SK-N-SH treated with all-trans-retinoic acid at 6 μM for 48 hours (cell line): ENCODE data around the gene SGPP2.

Source experiments
- ATAC-seq: fragments of 200-7000 bp; cut with Tn5 transposase; 3 replicates; pipeline ENCODE4 v1.9.1; 2020; ENCODE audit warnings: mild to moderate bottlenecking, moderate library complexity
- ARNTL ChIP-seq: fragments of 450-650 bp; formaldehyde crosslinking; IDR thresholded peaks from 2 replicates; pipeline ENCODE4 v1.5.0; 2020; ENCODE audit warnings: low read depth, mild to moderate bottlenecking, moderate library complexity, borderline replicate concordance
- BACH2 ChIP-seq: fragments of 250-450 bp; sonication (Bioruptor Pico); IDR thresholded peaks from 2 replicates; pipeline ENCODE4 v1.9.0; 2021; ENCODE audit warnings: mild to moderate bottlenecking, borderline replicate concordance
- CSDC2 ChIP-seq: fragments of 250-450 bp; sonication (Bioruptor Pico); IDR thresholded peaks from 2 replicates; pipeline ENCODE4 v1.5.0; 2020; ENCODE audit warnings: mild to moderate bottlenecking, moderate library complexity
- ESRRG ChIP-seq: fragments of 250-450 bp; sonication (Bioruptor Pico); IDR thresholded peaks from 2 replicates; pipeline ENCODE4 v1.6.1; 2021; ENCODE audit warnings: mild to moderate bottlenecking
- GLIS3 ChIP-seq: fragments of 250-450 bp; sonication (Bioruptor Pico); IDR thresholded peaks from 2 replicates; pipeline ENCODE4 v1.5.0; 2020; ENCODE audit warnings: mild to moderate bottlenecking, moderate library complexity
- ISL1 ChIP-seq: fragments of 250-450 bp; sonication (Bioruptor Pico); IDR thresholded peaks from 2 replicates; pipeline ENCODE4 v2.1.2; 2022; ENCODE audit warnings: mild to moderate bottlenecking, moderate library complexity
- OSR1 ChIP-seq: fragments of 250-450 bp; sonication (Bioruptor Pico); IDR thresholded peaks from 2 replicates; pipeline ENCODE4 v1.8.0; 2022; ENCODE audit warnings: moderate library complexity, mild to moderate bottlenecking, inconsistent platforms
- PPARA ChIP-seq: fragments of 250-450 bp; sonication (Bioruptor Pico); IDR thresholded peaks from 2 replicates; pipeline ENCODE4 v1.5.0; 2020; ENCODE audit warnings: mild to moderate bottlenecking, borderline replicate concordance
- RARB ChIP-seq: fragments of 250-450 bp; sonication (Bioruptor Pico); IDR thresholded peaks from 2 replicates; pipeline ENCODE4 v1.8.0; 2021; ENCODE audit warnings: mild to moderate bottlenecking, moderate library complexity
- SNAI2 ChIP-seq: fragments of 250-450 bp; sonication (Bioruptor Pico); IDR thresholded peaks from 2 replicates; pipeline ENCODE4 v1.5.0; 2020; ENCODE audit warnings: mild to moderate bottlenecking, moderate library complexity
- TCF4 ChIP-seq: fragments of 250-450 bp; sonication (Bioruptor Pico); IDR thresholded peaks from 2 replicates; pipeline ENCODE4 v1.8.0; 2021; ENCODE audit warnings: mild to moderate bottlenecking, moderate library complexity, borderline replicate concordance
- TOX ChIP-seq: fragments of 250-450 bp; sonication (Bioruptor Pico); IDR thresholded peaks from 2 replicates; pipeline ENCODE4 v1.8.0; 2021; ENCODE audit warnings: mild to moderate bottlenecking, moderate library complexity, borderline replicate concordance
- ZC3H10 ChIP-seq: fragments of 250-450 bp; sonication (Bioruptor Pico); IDR thresholded peaks from 2 replicates; pipeline ENCODE4 v1.5.1; 2021; ENCODE audit warnings: mild to moderate bottlenecking, moderate library complexity
- ZFP3 ChIP-seq: fragments of 250-450 bp; sonication (Bioruptor Pico); IDR thresholded peaks from 2 replicates; pipeline ENCODE4 v1.5.0; 2020; ENCODE audit warnings: mild to moderate bottlenecking, moderate library complexity
- ZFP30 ChIP-seq: fragments of 450-650 bp; formaldehyde crosslinking; IDR thresholded peaks from 2 replicates; pipeline ENCODE4 v1.5.0; 2022; ENCODE audit warnings: mild to moderate bottlenecking, moderate library complexity
- ZNF70 ChIP-seq: fragments of 450-650 bp; formaldehyde crosslinking; IDR thresholded peaks from 2 replicates; pipeline ENCODE4 v1.5.0; 2020; ENCODE audit warnings: mild to moderate bottlenecking, moderate library complexity
- ZNF8 ChIP-seq: fragments of 450-650 bp; formaldehyde crosslinking; IDR thresholded peaks from 2 replicates; pipeline ENCODE4 v1.5.0; 2020; ENCODE audit warnings: mild to moderate bottlenecking, moderate library complexity
- TF ChIP-seq, protein P1 (sequence below): fragments of 250-450 bp; sonication (Bioruptor Pico); IDR thresholded peaks from 2 replicates; pipeline ENCODE4 v1.8.0; 2020; ENCODE audit warnings: mild to moderate bottlenecking, moderate library complexity, borderline replicate concordance
- TF ChIP-seq, protein P2 (sequence below): fragments of 250-450 bp; sonication (Bioruptor Pico); IDR thresholded peaks from 2 replicates; pipeline ENCODE4 v1.5.1; 2020; ENCODE audit warnings: low read depth, mild to moderate bottlenecking, moderate library complexity
- TF ChIP-seq, protein P3 (sequence below): fragments of 250-450 bp; sonication (Bioruptor Pico); IDR thresholded peaks from 2 replicates; pipeline ENCODE4 v1.5.1; 2021; ENCODE audit warnings: mild to moderate bottlenecking, moderate library complexity
- TF ChIP-seq, protein P4 (sequence below): fragments of 250-450 bp; sonication (Bioruptor Pico); IDR thresholded peaks from 2 replicates; pipeline ENCODE4 v1.8.0; 2021; ENCODE audit warnings: low read depth, mild to moderate bottlenecking, moderate library complexity, borderline replicate concordance
- TF ChIP-seq, protein P5 (sequence below): fragments of 250-450 bp; sonication (Bioruptor Pico); IDR thresholded peaks from 2 replicates; pipeline ENCODE4 v1.5.0; 2020; ENCODE audit warnings: mild to moderate bottlenecking, moderate library complexity

The SGPP2 gene

DNA sequence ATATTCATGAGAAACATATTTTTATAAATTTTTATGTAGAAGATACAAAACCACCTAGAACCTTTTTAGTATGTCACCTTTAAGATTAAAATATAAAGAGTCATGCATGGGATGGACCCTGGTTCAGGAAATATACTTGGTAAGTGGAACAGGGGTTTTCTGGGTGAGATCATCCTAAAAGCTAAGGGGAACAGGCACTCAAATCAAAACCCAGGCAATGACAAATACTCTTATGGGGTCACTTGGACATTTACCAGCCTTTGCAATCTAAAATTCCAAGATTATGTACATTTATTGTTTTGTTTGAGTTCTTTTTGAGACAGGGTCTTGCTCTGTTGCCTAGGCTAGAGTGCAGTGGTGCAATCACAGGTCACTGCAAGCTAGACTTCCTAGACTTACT lies 65.8 kb downstream of the SGPP2 start:
- TF ChIP-seq ZFP3 (CRISPR knock-in tag) (no peak), SNAI2 (CRISPR knock-in tag) (no peak), ESRRG (CRISPR knock-in tag) (no peak), OSR1 (CRISPR knock-in tag) (no peak), ZFP30 (CRISPR knock-in tag) (no peak), BACH2 (no peak), RARB (CRISPR knock-in tag) (no peak), TCF4 (CRISPR knock-in tag) (no peak), GLIS3 (no peak)
- TF ChIP-seq, protein P1, sequence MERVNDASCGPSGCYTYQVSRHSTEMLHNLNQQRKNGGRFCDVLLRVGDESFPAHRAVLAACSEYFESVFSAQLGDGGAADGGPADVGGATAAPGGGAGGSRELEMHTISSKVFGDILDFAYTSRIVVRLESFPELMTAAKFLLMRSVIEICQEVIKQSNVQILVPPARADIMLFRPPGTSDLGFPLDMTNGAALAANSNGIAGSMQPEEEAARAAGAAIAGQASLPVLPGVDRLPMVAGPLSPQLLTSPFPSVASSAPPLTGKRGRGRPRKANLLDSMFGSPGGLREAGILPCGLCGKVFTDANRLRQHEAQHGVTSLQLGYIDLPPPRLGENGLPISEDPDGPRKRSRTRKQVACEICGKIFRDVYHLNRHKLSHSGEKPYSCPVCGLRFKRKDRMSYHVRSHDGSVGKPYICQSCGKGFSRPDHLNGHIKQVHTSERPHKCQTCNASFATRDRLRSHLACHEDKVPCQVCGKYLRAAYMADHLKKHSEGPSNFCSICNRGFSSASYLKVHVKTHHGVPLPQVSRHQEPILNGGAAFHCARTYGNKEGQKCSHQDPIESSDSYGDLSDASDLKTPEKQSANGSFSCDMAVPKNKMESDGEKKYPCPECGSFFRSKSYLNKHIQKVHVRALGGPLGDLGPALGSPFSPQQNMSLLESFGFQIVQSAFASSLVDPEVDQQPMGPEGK, result no peak
- TF ChIP-seq, protein P2, sequence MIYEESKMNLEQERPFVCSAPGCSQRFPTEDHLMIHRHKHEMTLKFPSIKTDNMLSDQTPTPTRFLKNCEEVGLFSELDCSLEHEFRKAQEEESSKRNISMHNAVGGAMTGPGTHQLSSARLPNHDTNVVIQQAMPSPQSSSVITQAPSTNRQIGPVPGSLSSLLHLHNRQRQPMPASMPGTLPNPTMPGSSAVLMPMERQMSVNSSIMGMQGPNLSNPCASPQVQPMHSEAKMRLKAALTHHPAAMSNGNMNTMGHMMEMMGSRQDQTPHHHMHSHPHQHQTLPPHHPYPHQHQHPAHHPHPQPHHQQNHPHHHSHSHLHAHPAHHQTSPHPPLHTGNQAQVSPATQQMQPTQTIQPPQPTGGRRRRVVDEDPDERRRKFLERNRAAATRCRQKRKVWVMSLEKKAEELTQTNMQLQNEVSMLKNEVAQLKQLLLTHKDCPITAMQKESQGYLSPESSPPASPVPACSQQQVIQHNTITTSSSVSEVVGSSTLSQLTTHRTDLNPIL (CRISPR knock-in tag), result no peak
- TF ChIP-seq, all 23 proteins: peak for 0
- ATAC-seq, result no peak

DNA sequence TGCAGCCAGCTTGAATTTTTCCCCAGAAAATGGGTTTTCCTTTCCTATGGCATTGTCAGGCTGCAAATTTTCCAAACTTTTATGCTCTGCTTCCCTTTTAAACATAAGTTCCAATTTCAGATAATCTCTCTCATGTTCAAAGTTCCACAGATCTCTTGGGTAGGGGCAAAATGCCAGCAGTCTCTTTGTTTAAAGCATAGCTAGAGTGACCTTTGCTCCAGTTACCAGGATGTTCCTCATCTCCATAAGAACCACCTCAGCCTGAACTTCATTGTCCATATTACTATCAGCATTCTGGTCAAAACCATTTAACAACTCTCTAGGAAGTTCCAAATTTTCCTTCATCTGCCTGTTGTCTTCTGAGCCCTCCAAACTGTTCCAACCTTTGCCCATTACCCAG lies 68.3 kb downstream of the SGPP2 start:
- ATAC-seq, result no peak
- TF ChIP-seq SNAI2 (CRISPR knock-in tag) (no peak), CSDC2 (CRISPR knock-in tag) (no peak), PPARA (CRISPR knock-in tag) (no peak), RARB (CRISPR knock-in tag) (no peak), ZNF70 (CRISPR knock-in tag) (no peak), ZFP30 (CRISPR knock-in tag) (no peak), ZFP3 (CRISPR knock-in tag) (no peak), TOX (CRISPR knock-in tag) (no peak), ZNF8 (CRISPR knock-in tag) (no peak), TCF4 (CRISPR knock-in tag) (no peak), GLIS3 (no peak), ZC3H10 (CRISPR knock-in tag) (no peak), ESRRG (CRISPR knock-in tag) (no peak), ARNTL (CRISPR knock-in tag) (no peak), BACH2 (no peak), ISL1 (CRISPR knock-in tag) (no peak)
- TF ChIP-seq, protein P3, sequence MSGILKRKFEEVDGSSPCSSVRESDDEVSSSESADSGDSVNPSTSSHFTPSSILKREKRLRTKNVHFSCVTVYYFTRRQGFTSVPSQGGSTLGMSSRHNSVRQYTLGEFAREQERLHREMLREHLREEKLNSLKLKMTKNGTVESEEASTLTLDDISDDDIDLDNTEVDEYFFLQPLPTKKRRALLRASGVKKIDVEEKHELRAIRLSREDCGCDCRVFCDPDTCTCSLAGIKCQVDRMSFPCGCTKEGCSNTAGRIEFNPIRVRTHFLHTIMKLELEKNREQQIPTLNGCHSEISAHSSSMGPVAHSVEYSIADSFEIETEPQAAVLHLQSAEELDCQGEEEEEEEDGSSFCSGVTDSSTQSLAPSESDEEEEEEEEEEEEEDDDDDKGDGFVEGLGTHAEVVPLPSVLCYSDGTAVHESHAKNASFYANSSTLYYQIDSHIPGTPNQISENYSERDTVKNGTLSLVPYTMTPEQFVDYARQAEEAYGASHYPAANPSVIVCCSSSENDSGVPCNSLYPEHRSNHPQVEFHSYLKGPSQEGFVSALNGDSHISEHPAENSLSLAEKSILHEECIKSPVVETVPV, result no peak
- TF ChIP-seq, protein P2 (CRISPR knock-in tag), result no peak
- TF ChIP-seq, protein P1, result no peak
- TF ChIP-seq, protein P4, sequence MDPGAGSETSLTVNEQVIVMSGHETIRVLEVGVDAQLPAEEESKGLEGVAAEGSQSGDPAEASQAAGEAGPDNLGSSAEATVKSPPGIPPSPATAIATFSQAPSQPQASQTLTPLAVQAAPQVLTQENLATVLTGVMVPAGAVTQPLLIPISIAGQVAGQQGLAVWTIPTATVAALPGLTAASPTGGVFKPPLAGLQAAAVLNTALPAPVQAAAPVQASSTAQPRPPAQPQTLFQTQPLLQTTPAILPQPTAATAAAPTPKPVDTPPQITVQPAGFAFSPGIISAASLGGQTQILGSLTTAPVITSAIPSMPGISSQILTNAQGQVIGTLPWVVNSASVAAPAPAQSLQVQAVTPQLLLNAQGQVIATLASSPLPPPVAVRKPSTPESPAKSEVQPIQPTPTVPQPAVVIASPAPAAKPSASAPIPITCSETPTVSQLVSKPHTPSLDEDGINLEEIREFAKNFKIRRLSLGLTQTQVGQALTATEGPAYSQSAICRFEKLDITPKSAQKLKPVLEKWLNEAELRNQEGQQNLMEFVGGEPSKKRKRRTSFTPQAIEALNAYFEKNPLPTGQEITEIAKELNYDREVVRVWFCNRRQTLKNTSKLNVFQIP (CRISPR knock-in tag), result no peak

DNA sequence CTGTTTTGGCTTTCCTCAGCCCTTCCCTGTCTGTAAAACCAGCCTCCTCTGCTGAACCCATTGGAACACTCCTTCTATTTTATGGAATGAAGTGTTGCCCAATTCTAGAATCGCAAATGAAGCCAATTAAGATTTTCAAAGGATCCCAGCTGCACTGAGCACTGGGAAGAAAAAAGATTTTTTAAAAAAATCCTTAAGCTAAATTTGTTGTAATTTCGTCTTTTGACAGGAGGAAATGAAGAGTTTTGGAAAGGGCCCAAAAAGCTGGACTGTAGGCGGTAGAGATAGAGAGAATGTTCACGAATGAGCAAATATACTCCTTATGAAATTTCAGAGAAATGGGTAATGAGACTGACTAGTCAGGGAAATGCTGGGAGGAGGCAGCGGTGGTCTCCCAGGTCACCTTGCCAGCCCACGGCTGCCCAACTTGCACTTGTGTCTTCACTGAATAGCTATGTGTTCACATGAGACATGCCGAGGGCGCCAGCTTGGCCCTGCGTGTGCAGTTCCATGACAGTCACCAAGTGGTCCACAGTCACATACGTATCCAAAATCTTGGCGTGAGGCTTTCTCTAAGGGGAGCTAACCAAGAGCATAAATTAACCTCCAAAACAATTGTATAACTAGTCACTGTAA lies 69.9 kb downstream of the SGPP2 start:
- ATAC-seq, result no peak
- TF ChIP-seq, protein P5, sequence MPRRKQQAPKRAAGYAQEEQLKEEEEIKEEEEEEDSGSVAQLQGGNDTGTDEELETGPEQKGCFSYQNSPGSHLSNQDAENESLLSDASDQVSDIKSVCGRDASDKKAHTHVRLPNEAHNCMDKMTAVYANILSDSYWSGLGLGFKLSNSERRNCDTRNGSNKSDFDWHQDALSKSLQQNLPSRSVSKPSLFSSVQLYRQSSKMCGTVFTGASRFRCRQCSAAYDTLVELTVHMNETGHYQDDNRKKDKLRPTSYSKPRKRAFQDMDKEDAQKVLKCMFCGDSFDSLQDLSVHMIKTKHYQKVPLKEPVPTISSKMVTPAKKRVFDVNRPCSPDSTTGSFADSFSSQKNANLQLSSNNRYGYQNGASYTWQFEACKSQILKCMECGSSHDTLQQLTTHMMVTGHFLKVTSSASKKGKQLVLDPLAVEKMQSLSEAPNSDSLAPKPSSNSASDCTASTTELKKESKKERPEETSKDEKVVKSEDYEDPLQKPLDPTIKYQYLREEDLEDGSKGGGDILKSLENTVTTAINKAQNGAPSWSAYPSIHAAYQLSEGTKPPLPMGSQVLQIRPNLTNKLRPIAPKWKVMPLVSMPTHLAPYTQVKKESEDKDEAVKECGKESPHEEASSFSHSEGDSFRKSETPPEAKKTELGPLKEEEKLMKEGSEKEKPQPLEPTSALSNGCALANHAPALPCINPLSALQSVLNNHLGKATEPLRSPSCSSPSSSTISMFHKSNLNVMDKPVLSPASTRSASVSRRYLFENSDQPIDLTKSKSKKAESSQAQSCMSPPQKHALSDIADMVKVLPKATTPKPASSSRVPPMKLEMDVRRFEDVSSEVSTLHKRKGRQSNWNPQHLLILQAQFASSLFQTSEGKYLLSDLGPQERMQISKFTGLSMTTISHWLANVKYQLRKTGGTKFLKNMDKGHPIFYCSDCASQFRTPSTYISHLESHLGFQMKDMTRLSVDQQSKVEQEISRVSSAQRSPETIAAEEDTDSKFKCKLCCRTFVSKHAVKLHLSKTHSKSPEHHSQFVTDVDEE, result no peak
- no peak for TF ChIP-seq OSR1 (CRISPR knock-in tag)
- TF ChIP-seq PPARA (CRISPR knock-in tag), result no peak
- TF ChIP-seq SNAI2 (CRISPR knock-in tag), result no peak
- no peak for TF ChIP-seq GLIS3
- no peak for TF ChIP-seq BACH2
- no peak for TF ChIP-seq TCF4 (CRISPR knock-in tag)
- TF ChIP-seq, protein P4 (CRISPR knock-in tag), result no peak
- no peak for TF ChIP-seq ISL1 (CRISPR knock-in tag)
- no peak for TF ChIP-seq ZFP3 (CRISPR knock-in tag)
